Measurements from ENCODE around the gene PAK5. TPM values are rescaled to one million over a fixed set of nuclear protein-coding genes. Genes with fewer than 3 reads are reported as not detected.

PAK5 gene
- total RNA-seq, 1 experiment from 2014 or later = 0.21 TPM

GRCh38 chr20:9789131-9789530 is 49.7 kb downstream of the PAK5 start:
- no peak for DNase-seq (ENCODE audit: low spot score)

- DNase-seq (ENCODE audit: low spot score) = no peak
Measured at GRCh38 chr20:9775176-9775575, 63.7 kb downstream of the PAK5 start.

GRCh38 chr20:9769954-9770353 is 68.9 kb downstream of the PAK5 start:
- no peak for DNase-seq (ENCODE audit: low spot score)

GRCh38 chr20:9761476-9761875 is 77.4 kb downstream of the PAK5 start:
- no peak for DNase-seq (ENCODE audit: low spot score)

- no peak for DNase-seq (ENCODE audit: low spot score)
Measured at GRCh38 chr20:9759392-9759791, 79.5 kb downstream of the PAK5 start.

GRCh38 chr20:9758752-9759151 is 80.1 kb downstream of the PAK5 start:
- no peak for DNase-seq (ENCODE audit: low spot score)

GRCh38 chr20:9756660-9757059 is 82.2 kb downstream of the PAK5 start:
- no peak for DNase-seq (ENCODE audit: low spot score)

- DNase-seq (ENCODE audit: low spot score) = no peak
Measured at GRCh38 chr20:9755301-9755700, 83.6 kb downstream of the PAK5 start.

- no peak for DNase-seq (ENCODE audit: low spot score)
Measured at GRCh38 chr20:9744551-9744950, 94.3 kb downstream of the PAK5 start.

GRCh38 chr20:9743871-9744270 is 95.0 kb downstream of the PAK5 start:
- DNase-seq (ENCODE audit: low spot score) = no peak

GRCh38 chr20:9742821-9743220 is 96.1 kb downstream of the PAK5 start:
- no peak for DNase-seq (ENCODE audit: low spot score)

- no peak for DNase-seq (ENCODE audit: low spot score)
Measured at GRCh38 chr20:9741996-9742395, 96.9 kb downstream of the PAK5 start.

- DNase-seq (ENCODE audit: low spot score) = no peak
Measured at GRCh38 chr20:9740486-9740885, 98.4 kb downstream of the PAK5 start.

GRCh38 chr20:9739991-9740390 is 98.9 kb downstream of the PAK5 start:
- no peak for DNase-seq (ENCODE audit: low spot score)

GRCh38 chr20:9736373-9736772 is 102.5 kb downstream of the PAK5 start:
- no peak for DNase-seq (ENCODE audit: low spot score)

- peak; percentile 3 for DNase-seq (ENCODE audit: low spot score)
Measured at GRCh38 chr20:9723501-9724202, 115.2 kb downstream of the PAK5 start.

GRCh38 chr20:9711872-9712271 is 127.0 kb downstream of the PAK5 start:
- no peak for DNase-seq (ENCODE audit: low spot score)

GRCh38 chr20:9710685-9711084 is 128.2 kb downstream of the PAK5 start:
- no peak for DNase-seq (ENCODE audit: low spot score)

GRCh38 chr20:9705722-9706476 is 133.0 kb downstream of the PAK5 start:
- peak; percentile 6 for DNase-seq (ENCODE audit: low spot score)

- DNase-seq (ENCODE audit: low spot score) = no peak
Measured at GRCh38 chr20:9699181-9699580, 139.7 kb downstream of the PAK5 start.

- DNase-seq (ENCODE audit: low spot score) = no peak
Measured at GRCh38 chr20:9689041-9689440, 149.8 kb downstream of the PAK5 start.

- DNase-seq (ENCODE audit: low spot score) = no peak
Measured at GRCh38 chr20:9686866-9687265, 152.0 kb downstream of the PAK5 start.

GRCh38 chr20:9686455-9686854 is 152.4 kb downstream of the PAK5 start:
- DNase-seq (ENCODE audit: low spot score) = no peak
